ENCODE measurements around the gene ST8SIA1. TPM values are rescaled to one million over a fixed set of nuclear protein-coding genes. Genes with fewer than 3 reads are reported as not detected.

ST8SIA1 gene
- total RNA-seq, 3 donors from 2014 or later, result 3.2 to 23.8 (median 3.2) TPM

- H3K9me3 ChIP-seq, result no peaks in the 10 kb centered on the region
- no peaks in the 10 kb centered on the region for H3K4me1 ChIP-seq (ENCODE audit: low read depth)
- DNase-seq (no peak), ATAC-seq (peak; percentile 37)
- intact Hi-C loops (cut with DNase I, micrococcal nuclease), result no loop called here
- no peak overlapping the region for H3K4me3 ChIP-seq
- TF ChIP-seq, protein P1, sequence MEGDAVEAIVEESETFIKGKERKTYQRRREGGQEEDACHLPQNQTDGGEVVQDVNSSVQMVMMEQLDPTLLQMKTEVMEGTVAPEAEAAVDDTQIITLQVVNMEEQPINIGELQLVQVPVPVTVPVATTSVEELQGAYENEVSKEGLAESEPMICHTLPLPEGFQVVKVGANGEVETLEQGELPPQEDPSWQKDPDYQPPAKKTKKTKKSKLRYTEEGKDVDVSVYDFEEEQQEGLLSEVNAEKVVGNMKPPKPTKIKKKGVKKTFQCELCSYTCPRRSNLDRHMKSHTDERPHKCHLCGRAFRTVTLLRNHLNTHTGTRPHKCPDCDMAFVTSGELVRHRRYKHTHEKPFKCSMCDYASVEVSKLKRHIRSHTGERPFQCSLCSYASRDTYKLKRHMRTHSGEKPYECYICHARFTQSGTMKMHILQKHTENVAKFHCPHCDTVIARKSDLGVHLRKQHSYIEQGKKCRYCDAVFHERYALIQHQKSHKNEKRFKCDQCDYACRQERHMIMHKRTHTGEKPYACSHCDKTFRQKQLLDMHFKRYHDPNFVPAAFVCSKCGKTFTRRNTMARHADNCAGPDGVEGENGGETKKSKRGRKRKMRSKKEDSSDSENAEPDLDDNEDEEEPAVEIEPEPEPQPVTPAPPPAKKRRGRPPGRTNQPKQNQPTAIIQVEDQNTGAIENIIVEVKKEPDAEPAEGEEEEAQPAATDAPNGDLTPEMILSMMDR (IDR thresholded peaks at IDR 0.05), result no peak
- H3K36me3 ChIP-seq (ENCODE audit: low read depth), result no peaks in the 10 kb centered on the region
Observed at GRCh38 chr12:22255097-22255496, 79.4 kb downstream of the ST8SIA1 start.

DNA sequence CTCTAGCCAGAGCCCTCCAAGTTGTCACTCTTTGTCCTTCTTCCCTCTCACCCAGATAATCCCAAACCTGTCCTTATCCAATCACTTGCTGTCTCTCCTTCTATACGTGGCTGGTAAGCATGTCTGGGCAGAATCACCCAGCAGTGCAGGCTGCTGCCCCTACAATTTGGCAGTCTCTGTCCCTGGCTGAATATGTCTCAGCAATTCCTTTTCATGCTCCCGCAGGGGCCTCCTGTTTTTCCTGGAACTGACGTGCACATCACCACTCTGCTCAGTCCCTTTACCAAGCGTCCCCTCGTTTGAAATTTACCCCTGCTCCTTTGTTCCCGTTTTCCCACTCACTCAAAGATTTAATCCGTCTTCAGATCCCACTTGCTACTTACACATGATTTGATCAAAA lies 80.0 kb downstream of the ST8SIA1 start:
- DNase-seq (no peak), ATAC-seq (no peak)
- H3K9me3 ChIP-seq, result no peaks in the 10 kb centered on the region
- TF ChIP-seq, protein P1 (IDR thresholded peaks at IDR 0.05), result no peak
- intact Hi-C loops (cut with DNase I, micrococcal nuclease), result no loop called here
- no peak overlapping the region for H3K4me3 ChIP-seq
- H3K4me1 ChIP-seq (ENCODE audit: low read depth), result no peaks in the 10 kb centered on the region
- no peaks in the 10 kb centered on the region for H3K36me3 ChIP-seq (ENCODE audit: low read depth)

- no peak for ATAC-seq
- TF ChIP-seq, protein P1 (IDR thresholded peaks at IDR 0.05), result no peak
- intact Hi-C loops (cut with DNase I, micrococcal nuclease), result no loop called here
Observed at GRCh38 chr12:22252057-22252456, 82.5 kb downstream of the ST8SIA1 start.

DNA sequence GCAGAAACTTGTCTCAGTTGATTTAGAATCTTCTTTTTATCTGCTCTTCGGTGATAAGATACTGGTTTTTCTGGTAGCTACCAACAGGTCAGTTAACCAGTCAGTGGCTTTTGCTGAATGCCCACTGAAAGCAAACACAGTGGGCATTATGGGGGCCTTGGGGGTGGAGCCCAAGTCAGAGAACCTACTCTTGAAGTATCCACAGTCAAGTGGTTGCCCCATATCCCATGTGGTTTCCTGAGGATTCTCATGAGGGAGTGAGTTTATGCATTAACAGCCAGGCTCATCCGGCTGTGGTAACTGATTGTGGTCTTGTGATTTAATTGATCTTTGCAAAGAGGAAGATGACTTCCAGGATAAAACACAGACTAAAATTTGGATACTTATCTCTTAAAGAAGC lies 83.7 kb downstream of the ST8SIA1 start:
- ATAC-seq (no peak), DNase-seq (no peak)
- Histone ChIP-seq H3K4me3 (no peak overlapping the region), H3K36me3 (ENCODE audit: low read depth) (no peaks in the 10 kb centered on the region), H3K9me3 (no peaks in the 10 kb centered on the region), H3K4me1 (ENCODE audit: low read depth) (no peaks in the 10 kb centered on the region)
- TF ChIP-seq, protein P1 (IDR thresholded peaks at IDR 0.05), result no peak
- intact Hi-C loops (cut with DNase I, micrococcal nuclease), result no loop called here

More at GRCh38 chr12:22252057-22252456, 82.5 kb downstream of the ST8SIA1 start:
- no peaks in the 10 kb centered on the region for H3K36me3 ChIP-seq (ENCODE audit: low read depth)
- no peak for DNase-seq
- no peaks in the 10 kb centered on the region for H3K9me3 ChIP-seq
- H3K4me1 ChIP-seq (ENCODE audit: low read depth), result no peaks in the 10 kb centered on the region
- no peak overlapping the region for H3K4me3 ChIP-seq

DNA sequence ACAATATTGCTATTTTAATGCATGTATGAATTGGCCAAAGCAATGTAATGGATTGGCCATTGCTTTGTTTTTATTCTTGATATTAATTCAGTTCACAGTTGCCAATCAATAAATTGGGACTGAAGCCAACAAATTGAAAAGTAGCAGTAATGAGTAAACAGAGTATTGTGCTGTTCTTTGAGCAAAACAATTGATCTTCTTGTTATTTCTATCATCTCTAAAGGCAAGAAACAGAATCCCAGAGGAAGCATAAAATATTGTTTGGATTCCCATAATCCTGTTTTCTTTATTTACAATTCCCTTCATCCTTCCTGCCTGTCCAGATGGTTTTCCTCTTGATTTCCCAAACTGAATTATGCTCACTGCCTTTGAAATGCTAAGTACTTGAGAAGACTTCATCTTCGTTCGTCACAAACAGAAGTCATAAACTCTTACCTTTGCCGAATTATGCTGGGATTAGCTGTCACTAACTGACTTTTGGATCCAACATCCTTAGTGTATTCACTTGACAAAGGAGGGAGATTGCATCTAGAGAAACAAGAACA lies 85.9 kb downstream of the ST8SIA1 start:
- Histone ChIP-seq H3K9me3 (no peaks in the 10 kb centered on the region), H3K4me3 (no peak overlapping the region), H3K36me3 (ENCODE audit: low read depth) (no peaks in the 10 kb centered on the region), H3K4me1 (ENCODE audit: low read depth) (no peaks in the 10 kb centered on the region)
- DNase-seq, result no peak
- TF ChIP-seq, protein P1 (IDR thresholded peaks at IDR 0.05), result no peak
- intact Hi-C loops (cut with DNase I, micrococcal nuclease), result no loop called here
- no peak for ATAC-seq

DNA sequence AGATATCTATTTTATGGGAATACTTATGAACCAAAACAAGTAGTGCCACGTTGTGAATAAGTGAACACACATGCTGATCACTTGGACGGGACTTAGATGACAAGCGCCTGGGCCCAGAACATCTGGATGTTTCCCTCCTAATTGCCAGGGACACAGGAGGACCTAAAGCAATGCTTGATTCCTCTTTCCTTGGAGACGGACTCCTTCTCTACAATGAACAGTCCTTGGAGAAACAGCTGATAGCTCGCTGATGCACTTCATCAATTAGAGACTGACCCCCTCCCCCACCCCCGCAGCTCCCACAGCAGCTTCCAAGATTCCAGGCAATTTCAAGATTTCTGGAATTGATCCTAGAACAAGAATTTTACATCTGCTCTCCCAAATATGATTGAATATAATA lies 86.4 kb downstream of the ST8SIA1 start:
- no peak for DNase-seq
- no peak overlapping the region for H3K4me3 ChIP-seq
- H3K4me1 ChIP-seq (ENCODE audit: low read depth), result no peaks in the 10 kb centered on the region
- no peak for ATAC-seq
- TF ChIP-seq, protein P1 (IDR thresholded peaks at IDR 0.05), result no peak
- no peaks in the 10 kb centered on the region for H3K36me3 ChIP-seq (ENCODE audit: low read depth)
- intact Hi-C loops (cut with DNase I, micrococcal nuclease), result no loop called here
- no peaks in the 10 kb centered on the region for H3K9me3 ChIP-seq
